Ishikawa (cell line): Measurements from ENCODE around the gene RPP14.

ENCODE experiments used
- CEBPB ChIP-seq: IDR thresholded peaks from 2 replicates; pipeline ENCODE4 v1.6.1; 2012
- CREB1 ChIP-seq: IDR thresholded peaks from 2 replicates; pipeline ENCODE4 v1.6.1; 2012; ENCODE audit warnings: low read depth
- EGR1 ChIP-seq: IDR thresholded peaks from 2 replicates; pipeline ENCODE4 v1.6.1; 2012
- RAD21 ChIP-seq: IDR thresholded peaks from 2 replicates; pipeline ENCODE4 v1.6.1; 2012; ENCODE audit warnings: low read depth
- TCF12 ChIP-seq: IDR thresholded peaks from 2 replicates; pipeline ENCODE4 v1.6.1; 2012; ENCODE audit warnings: low read depth
- YY1 ChIP-seq: IDR thresholded peaks from 2 replicates; pipeline ENCODE4 v1.6.1; 2012; ENCODE audit warnings: low read depth
- ZBTB7A ChIP-seq: IDR thresholded peaks from 2 replicates; pipeline ENCODE4 v1.6.1; 2012; ENCODE audit warnings: low read depth
- TF ChIP-seq, protein P1 (sequence below): IDR thresholded peaks from 2 replicates; pipeline ENCODE4 v1.6.1; 2012

DNA sequence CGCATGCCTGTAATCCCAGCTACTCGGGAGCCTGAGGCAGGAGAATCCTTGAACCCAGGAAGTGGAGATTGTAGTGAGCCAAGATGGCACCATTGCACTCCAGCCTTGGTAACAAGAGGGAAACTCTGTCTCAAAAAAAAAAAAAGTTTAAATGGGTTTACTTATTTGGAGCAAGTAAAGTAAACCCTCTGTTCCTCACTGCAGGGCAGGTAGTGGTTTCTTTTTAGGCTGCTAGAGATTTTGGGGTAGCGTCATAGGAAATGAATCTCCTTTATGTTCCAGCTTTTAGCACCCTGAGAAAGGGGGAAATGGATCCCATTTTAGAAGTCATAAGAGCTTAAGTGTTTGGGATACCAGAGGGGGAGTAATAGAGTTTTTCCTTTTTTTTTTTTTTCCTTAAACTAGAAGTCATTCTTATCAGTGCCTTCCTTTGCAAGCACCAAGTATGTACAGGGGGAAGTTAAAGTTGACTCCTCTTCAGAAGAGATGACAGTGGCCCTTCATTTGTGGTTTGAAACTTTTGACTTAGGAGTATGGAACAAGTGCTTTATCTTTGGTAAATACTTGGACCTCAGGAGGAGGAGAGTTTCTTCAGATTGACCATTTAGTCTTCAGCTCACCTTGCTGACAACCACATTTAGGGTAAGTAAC lies 34.7 kb downstream of the RPP14 start:
- no peak for TF ChIP-seq CREB1
- no peak for TF ChIP-seq EGR1
- TF ChIP-seq TCF12: no peak
- TF ChIP-seq RAD21: no peak
- TF ChIP-seq ZBTB7A: no peak
- TF ChIP-seq YY1: no peak
- TF ChIP-seq, protein P1, sequence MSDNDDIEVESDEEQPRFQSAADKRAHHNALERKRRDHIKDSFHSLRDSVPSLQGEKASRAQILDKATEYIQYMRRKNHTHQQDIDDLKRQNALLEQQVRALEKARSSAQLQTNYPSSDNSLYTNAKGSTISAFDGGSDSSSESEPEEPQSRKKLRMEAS: no peak
- no peak for TF ChIP-seq CEBPB
